Measurements from ENCODE around the gene GALNT5.

GALNT5 gene

GRCh38 chr2:157290525-157290924 is 33.0 kb downstream of the GALNT5 start:
- Histone ChIP-seq H3K14ac (ENCODE audit: low read length) (no peak overlapping the region), H3K18ac (ENCODE audit: low read length) (no peak overlapping the region), H2BK5ac (ENCODE audit: low read depth, low read length, poor library complexity) (no peak overlapping the region), H4K12ac (ENCODE audit: low read depth, low read length) (no peak overlapping the region), H2BK120ac (ENCODE audit: insufficient read depth, low read length, poor library complexity) (no peak overlapping the region), H3K4me3 (ENCODE audit: low read depth, low read length) (no peak overlapping the region), H3K4me1 (ENCODE audit: control insufficient read depth in 1 of 2, insufficient read depth in 2 of 2, low read length in 2 of 2) (no peaks in the 10 kb centered on the region), H3K4ac (ENCODE audit: low read depth, low read length) (no peak overlapping the region), H3K9me3 (ENCODE audit: insufficient read depth, low read depth, low read length) (no peaks in the 10 kb centered on the region), H3K36me3 (ENCODE audit: control insufficient read depth in 1 of 2, insufficient read depth in 2 of 2, low read length in 2 of 2) (no peaks in the 10 kb centered on the region), H3K27ac (ENCODE audit: low read depth, low read length) (no peak overlapping the region), H2BK12ac (ENCODE audit: low read length) (no peak overlapping the region), H3K23ac (ENCODE audit: low read length) (no peak overlapping the region), H3K9ac (ENCODE audit: low read length) (no peak overlapping the region), H3K79me2 (ENCODE audit: control insufficient read depth, insufficient read depth, low read length, poor library complexity) (no peaks in the 10 kb centered on the region), H4K91ac (ENCODE audit: low read depth, low read length) (no peak overlapping the region), H4K8ac (ENCODE audit: low read depth, low read length) (no peak overlapping the region), H3K79me1 (ENCODE audit: low read length) (no peaks in the 10 kb centered on the region), H2AK5ac (ENCODE audit: low read length) (no peak overlapping the region), H3K27me3 (ENCODE audit: insufficient read depth, low read length) (no peaks in the 10 kb centered on the region), H2AFZ (ENCODE audit: insufficient read depth, low read length, poor library complexity) (no peak overlapping the region), H3K4me2 (ENCODE audit: low read length) (no peak overlapping the region)
- no peak for DNase-seq
- WGBS (ENCODE audit: extremely low coverage, insufficient coverage, insufficient read length): no CpG with 5 or more reads among the region's 2 CpGs

GRCh38 chr2:157291018-157291417 is 33.5 kb downstream of the GALNT5 start:
- no peak overlapping the region for H2BK5ac ChIP-seq (ENCODE audit: low read depth, low read length, poor library complexity)
- H2AK5ac ChIP-seq (ENCODE audit: low read length): no peak overlapping the region
- H2AFZ ChIP-seq (ENCODE audit: insufficient read depth, low read length, poor library complexity): no peak overlapping the region
- no peak overlapping the region for H3K4me2 ChIP-seq (ENCODE audit: low read length)
- no peaks in the 10 kb centered on the region for H3K27me3 ChIP-seq (ENCODE audit: insufficient read depth, low read length)
- no peak overlapping the region for H3K9ac ChIP-seq (ENCODE audit: low read length)
- H2BK12ac ChIP-seq (ENCODE audit: low read length): no peak overlapping the region
- H3K4me1 ChIP-seq (ENCODE audit: control insufficient read depth in 1 of 2, insufficient read depth in 2 of 2, low read length in 2 of 2): no peaks in the 10 kb centered on the region
- H4K8ac ChIP-seq (ENCODE audit: low read depth, low read length): no peak overlapping the region
- H4K91ac ChIP-seq (ENCODE audit: low read depth, low read length): no peak overlapping the region
- no peak overlapping the region for H2BK120ac ChIP-seq (ENCODE audit: insufficient read depth, low read length, poor library complexity)
- H4K12ac ChIP-seq (ENCODE audit: low read depth, low read length): no peak overlapping the region
- H3K18ac ChIP-seq (ENCODE audit: low read length): no peak overlapping the region
- H3K14ac ChIP-seq (ENCODE audit: low read length): no peak overlapping the region
- no peak overlapping the region for H3K4me3 ChIP-seq (ENCODE audit: low read depth, low read length)
- no peak overlapping the region for H3K4ac ChIP-seq (ENCODE audit: low read depth, low read length)
- no peaks in the 10 kb centered on the region for H3K36me3 ChIP-seq (ENCODE audit: control insufficient read depth in 1 of 2, insufficient read depth in 2 of 2, low read length in 2 of 2)
- H3K27ac ChIP-seq (ENCODE audit: low read depth, low read length): no peak overlapping the region
- no peaks in the 10 kb centered on the region for H3K79me2 ChIP-seq (ENCODE audit: control insufficient read depth, insufficient read depth, low read length, poor library complexity)
- H3K79me1 ChIP-seq (ENCODE audit: low read length): no peaks in the 10 kb centered on the region
- no peak overlapping the region for H3K23ac ChIP-seq (ENCODE audit: low read length)
- DNase-seq: no peak
- no CpG with 5 or more reads among the region's 1 CpG for WGBS (ENCODE audit: extremely low coverage, insufficient coverage, insufficient read length)
- H3K9me3 ChIP-seq (ENCODE audit: insufficient read depth, low read depth, low read length): no peaks in the 10 kb centered on the region

- H3K27ac ChIP-seq (ENCODE audit: low read depth, low read length): no peak overlapping the region
- no peak overlapping the region for H3K4me2 ChIP-seq (ENCODE audit: low read length)
- H3K14ac ChIP-seq (ENCODE audit: low read length): no peak overlapping the region
- no peak overlapping the region for H3K4me3 ChIP-seq (ENCODE audit: low read depth, low read length)
- H3K36me3 ChIP-seq (ENCODE audit: control insufficient read depth in 1 of 2, insufficient read depth in 2 of 2, low read length in 2 of 2): no peaks in the 10 kb centered on the region
- no peak overlapping the region for H3K18ac ChIP-seq (ENCODE audit: low read length)
- H3K79me2 ChIP-seq (ENCODE audit: control insufficient read depth, insufficient read depth, low read length, poor library complexity): no peaks in the 10 kb centered on the region
- no peak overlapping the region for H2BK120ac ChIP-seq (ENCODE audit: insufficient read depth, low read length, poor library complexity)
- no peaks in the 10 kb centered on the region for H3K27me3 ChIP-seq (ENCODE audit: insufficient read depth, low read length)
- H2AK5ac ChIP-seq (ENCODE audit: low read length): no peak overlapping the region
- no peak overlapping the region for H3K9ac ChIP-seq (ENCODE audit: low read length)
- no peaks in the 10 kb centered on the region for H3K9me3 ChIP-seq (ENCODE audit: insufficient read depth, low read depth, low read length)
- H2AFZ ChIP-seq (ENCODE audit: insufficient read depth, low read length, poor library complexity): no peak overlapping the region
- H2BK5ac ChIP-seq (ENCODE audit: low read depth, low read length, poor library complexity): no peak overlapping the region
- H3K4me1 ChIP-seq (ENCODE audit: control insufficient read depth in 1 of 2, insufficient read depth in 2 of 2, low read length in 2 of 2): no peaks in the 10 kb centered on the region
- no CpG with 5 or more reads among the region's 5 CpGs for WGBS (ENCODE audit: extremely low coverage, insufficient coverage, insufficient read length)
- no peak overlapping the region for H2BK12ac ChIP-seq (ENCODE audit: low read length)
- no peak overlapping the region for H4K8ac ChIP-seq (ENCODE audit: low read depth, low read length)
- no peak overlapping the region for H3K4ac ChIP-seq (ENCODE audit: low read depth, low read length)
- no peaks in the 10 kb centered on the region for H3K79me1 ChIP-seq (ENCODE audit: low read length)
- no peak for DNase-seq
- H4K91ac ChIP-seq (ENCODE audit: low read depth, low read length): no peak overlapping the region
- no peak overlapping the region for H4K12ac ChIP-seq (ENCODE audit: low read depth, low read length)
- H3K23ac ChIP-seq (ENCODE audit: low read length): no peak overlapping the region
Observed at GRCh38 chr2:157292853-157293252, 35.3 kb downstream of the GALNT5 start.

GRCh38 chr2:157296490-157296889 is 39.0 kb downstream of the GALNT5 start:
- Histone ChIP-seq H3K23ac (ENCODE audit: low read length) (no peak overlapping the region), H2BK5ac (ENCODE audit: low read depth, low read length, poor library complexity) (no peak overlapping the region), H3K79me1 (ENCODE audit: low read length) (no peaks in the 10 kb centered on the region), H3K79me2 (ENCODE audit: control insufficient read depth, insufficient read depth, low read length, poor library complexity) (no peaks in the 10 kb centered on the region), H3K4me2 (ENCODE audit: low read length) (no peak overlapping the region), H2AK5ac (ENCODE audit: low read length) (no peak overlapping the region), H4K91ac (ENCODE audit: low read depth, low read length) (no peak overlapping the region), H2BK12ac (ENCODE audit: low read length) (no peak overlapping the region), H4K8ac (ENCODE audit: low read depth, low read length) (no peak overlapping the region), H3K4me3 (ENCODE audit: low read depth, low read length) (no peak overlapping the region), H4K12ac (ENCODE audit: low read depth, low read length) (no peak overlapping the region), H3K9ac (ENCODE audit: low read length) (no peak overlapping the region), H3K4ac (ENCODE audit: low read depth, low read length) (no peak overlapping the region), H2BK120ac (ENCODE audit: insufficient read depth, low read length, poor library complexity) (no peak overlapping the region), H3K9me3 (ENCODE audit: insufficient read depth, low read depth, low read length) (no peaks in the 10 kb centered on the region), H3K14ac (ENCODE audit: low read length) (no peak overlapping the region), H3K27me3 (ENCODE audit: insufficient read depth, low read length) (no peaks in the 10 kb centered on the region), H3K4me1 (ENCODE audit: control insufficient read depth in 1 of 2, insufficient read depth in 2 of 2, low read length in 2 of 2) (no peaks in the 10 kb centered on the region), H2AFZ (ENCODE audit: insufficient read depth, low read length, poor library complexity) (no peak overlapping the region), H3K36me3 (ENCODE audit: control insufficient read depth in 1 of 2, insufficient read depth in 2 of 2, low read length in 2 of 2) (no peaks in the 10 kb centered on the region), H3K18ac (ENCODE audit: low read length) (no peak overlapping the region), H3K27ac (ENCODE audit: low read depth, low read length) (no peak overlapping the region)
- no CpG with 5 or more reads among the region's 1 CpG for WGBS (ENCODE audit: extremely low coverage, insufficient coverage, insufficient read length)
- DNase-seq: no peak
